ENCODE measurements around the gene POPDC3.

The POPDC3 gene

DNA sequence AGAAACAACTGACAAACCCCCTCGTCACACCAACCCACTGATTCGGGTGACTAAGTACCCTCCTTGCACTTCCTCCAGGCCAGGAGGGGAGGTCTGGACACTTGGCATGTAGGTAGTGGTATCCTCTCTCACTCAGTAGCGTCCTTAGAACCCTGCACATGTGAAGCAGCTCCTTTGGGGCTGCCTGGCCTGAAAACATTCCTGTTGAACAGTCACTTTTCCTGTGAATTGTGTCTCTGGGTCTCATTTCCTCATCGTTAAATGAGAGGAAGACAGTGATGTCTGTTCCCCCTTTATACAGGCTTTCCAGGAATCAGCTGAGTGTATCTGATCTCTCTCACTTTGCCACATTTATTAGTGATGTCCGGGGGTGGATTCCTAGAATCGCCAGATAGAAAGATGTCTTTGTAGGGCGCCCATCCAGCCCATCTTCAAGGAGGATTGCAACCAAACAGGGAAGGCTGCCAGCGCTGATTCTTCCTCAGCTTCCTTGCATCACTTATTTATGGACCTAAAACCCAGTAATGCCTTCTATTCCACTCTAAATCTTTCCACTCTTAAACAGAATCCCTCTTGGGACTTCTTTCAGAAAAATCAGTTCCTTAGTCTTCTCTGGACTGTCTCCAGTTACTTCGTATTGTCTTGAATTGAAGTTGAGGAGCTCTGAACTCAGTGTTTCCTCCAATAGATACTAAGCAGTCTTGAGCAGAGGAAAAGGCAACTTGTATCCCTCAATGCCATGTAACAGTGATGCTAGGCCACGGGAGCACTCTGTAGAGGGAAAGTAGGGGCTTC lies 9.4 kb upstream of the POPDC3 start:
- DNase-seq (ENCODE audit: extremely low read depth, low read depth) = no peak
- TF ChIP-seq, protein P1, sequence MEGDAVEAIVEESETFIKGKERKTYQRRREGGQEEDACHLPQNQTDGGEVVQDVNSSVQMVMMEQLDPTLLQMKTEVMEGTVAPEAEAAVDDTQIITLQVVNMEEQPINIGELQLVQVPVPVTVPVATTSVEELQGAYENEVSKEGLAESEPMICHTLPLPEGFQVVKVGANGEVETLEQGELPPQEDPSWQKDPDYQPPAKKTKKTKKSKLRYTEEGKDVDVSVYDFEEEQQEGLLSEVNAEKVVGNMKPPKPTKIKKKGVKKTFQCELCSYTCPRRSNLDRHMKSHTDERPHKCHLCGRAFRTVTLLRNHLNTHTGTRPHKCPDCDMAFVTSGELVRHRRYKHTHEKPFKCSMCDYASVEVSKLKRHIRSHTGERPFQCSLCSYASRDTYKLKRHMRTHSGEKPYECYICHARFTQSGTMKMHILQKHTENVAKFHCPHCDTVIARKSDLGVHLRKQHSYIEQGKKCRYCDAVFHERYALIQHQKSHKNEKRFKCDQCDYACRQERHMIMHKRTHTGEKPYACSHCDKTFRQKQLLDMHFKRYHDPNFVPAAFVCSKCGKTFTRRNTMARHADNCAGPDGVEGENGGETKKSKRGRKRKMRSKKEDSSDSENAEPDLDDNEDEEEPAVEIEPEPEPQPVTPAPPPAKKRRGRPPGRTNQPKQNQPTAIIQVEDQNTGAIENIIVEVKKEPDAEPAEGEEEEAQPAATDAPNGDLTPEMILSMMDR (IDR thresholded peaks at IDR 0.05; ENCODE audit: low read depth, low read length, missing control alignments) = no peak
- no peak overlapping the region for H3K4me3 ChIP-seq (replicated peaks; ENCODE audit: low read depth, low read length)

DNA sequence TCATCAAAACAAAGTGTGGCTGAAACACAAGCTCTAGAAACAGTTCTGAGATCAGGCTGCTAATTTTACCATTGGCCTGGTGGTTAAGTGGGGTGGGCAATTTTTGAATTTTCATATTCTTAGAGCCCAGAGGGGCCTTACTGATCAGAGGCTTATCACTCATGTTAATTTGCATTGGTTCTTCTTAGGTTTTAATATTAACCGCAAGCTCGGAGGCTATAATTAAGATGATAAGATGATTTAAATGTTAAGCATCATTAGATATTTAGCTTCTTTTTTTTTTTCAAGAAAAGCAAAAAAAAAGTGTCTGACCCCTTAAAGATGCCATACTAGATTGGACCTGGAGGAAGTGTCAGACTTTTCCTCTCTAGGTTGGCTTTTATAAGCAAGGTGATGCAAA lies 8.4 kb upstream of the POPDC3 start:
- H3K4me3 ChIP-seq (replicated peaks; ENCODE audit: low read depth, low read length) = no peak overlapping the region
- DNase-seq (ENCODE audit: extremely low read depth, low read depth) = no peak
- TF ChIP-seq, protein P1 (IDR thresholded peaks at IDR 0.05; ENCODE audit: low read depth, low read length, missing control alignments) = no peak

DNA sequence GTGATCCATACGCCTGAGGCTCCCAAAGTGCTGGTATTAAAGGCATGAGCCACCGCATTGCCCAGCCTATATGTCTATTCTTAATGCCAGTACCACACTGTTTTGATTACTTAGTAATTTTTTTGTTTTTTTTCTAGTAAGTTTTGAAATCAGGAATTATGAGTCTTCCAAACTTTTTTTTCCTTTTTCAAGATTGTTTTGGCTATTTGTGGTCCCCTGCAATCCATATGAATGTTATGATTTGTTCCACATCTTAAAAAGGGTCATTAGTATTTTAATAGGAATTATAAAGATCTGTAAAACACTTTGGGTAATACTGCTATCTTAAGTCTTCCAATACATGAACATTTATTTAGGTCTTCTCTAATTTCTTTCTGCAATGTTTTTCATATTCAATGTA lies 6.8 kb upstream of the POPDC3 start:
- H3K4me3 ChIP-seq (replicated peaks; ENCODE audit: low read depth, low read length) = no peak overlapping the region
- TF ChIP-seq, protein P1 (IDR thresholded peaks at IDR 0.05; ENCODE audit: low read depth, low read length, missing control alignments) = no peak
- DNase-seq (ENCODE audit: extremely low read depth, low read depth) = no peak

DNA sequence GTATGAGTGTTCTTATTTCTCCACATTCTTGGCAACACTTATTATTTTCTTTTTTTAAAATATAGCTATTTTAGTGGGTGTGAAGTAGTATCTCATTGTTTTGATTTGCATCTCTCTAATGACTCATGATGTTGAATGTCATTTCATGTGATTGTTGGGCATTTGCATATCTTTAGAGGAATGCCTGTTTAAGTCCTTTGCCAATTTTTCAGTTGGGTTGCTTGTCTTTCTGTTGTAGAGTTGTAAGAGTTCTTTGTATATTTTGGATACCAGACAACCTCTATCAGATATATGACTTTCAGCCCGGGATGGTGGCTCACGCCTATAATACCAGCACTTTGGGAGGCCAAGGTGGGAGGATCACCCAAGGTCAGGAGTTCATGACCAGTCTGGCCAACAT lies 5.1 kb upstream of the POPDC3 start:
- no peak overlapping the region for H3K4me3 ChIP-seq (replicated peaks; ENCODE audit: low read depth, low read length)
- no peak for DNase-seq (ENCODE audit: extremely low read depth, low read depth)
- TF ChIP-seq, protein P1 (IDR thresholded peaks at IDR 0.05; ENCODE audit: low read depth, low read length, missing control alignments) = no peak

DNA sequence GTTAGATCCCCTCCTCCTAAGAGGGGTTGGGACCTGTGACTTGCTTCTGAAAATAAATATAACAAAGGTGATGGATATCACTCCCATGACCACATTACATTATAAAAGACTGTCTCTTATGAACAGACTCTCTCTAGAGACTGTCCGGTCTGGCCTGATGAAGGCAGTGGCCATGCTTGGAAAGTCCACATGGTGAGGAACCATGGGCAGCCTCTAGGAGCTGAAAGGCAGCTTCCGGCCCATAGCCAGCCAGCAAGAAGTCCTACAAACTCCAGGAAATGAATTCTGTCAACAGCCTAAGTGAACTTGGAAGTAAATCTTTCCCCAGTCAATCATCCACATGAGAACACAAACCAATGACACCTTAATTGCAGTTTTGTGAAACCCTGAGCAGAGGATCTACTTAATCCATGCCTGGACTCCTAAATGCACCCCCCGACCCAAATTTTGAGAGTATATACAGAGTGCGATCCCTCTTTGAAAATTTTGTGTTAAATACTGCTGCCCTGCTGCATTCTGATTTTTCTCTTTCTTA lies 2.2 kb upstream of the POPDC3 start:
- no peak for DNase-seq (ENCODE audit: extremely low read depth, low read depth)
- no peak overlapping the region for H3K4me3 ChIP-seq (replicated peaks; ENCODE audit: low read depth, low read length)
- TF ChIP-seq, protein P1 (IDR thresholded peaks at IDR 0.05; ENCODE audit: low read depth, low read length, missing control alignments) = no peak

DNA sequence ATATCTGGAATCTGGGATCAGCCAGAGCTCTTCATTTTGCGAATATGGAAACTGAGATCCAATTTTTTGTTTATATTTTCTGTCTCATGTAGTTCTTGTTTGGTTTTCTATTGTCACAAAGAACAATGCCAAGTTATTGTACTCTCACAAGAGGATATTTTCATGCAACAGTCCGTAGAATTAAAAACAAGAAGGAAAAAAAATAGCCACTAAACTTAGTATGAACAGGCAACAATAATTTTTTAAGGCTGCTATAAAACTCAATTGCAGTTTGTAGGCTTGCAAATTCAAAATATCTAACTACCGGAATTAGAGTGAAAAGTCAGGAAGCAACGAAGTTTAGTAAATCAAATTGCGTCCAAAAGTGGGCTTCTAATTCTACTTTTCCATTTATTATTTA lies 1.2 kb downstream of the POPDC3 start:
- DNase-seq (ENCODE audit: extremely low read depth, low read depth) = no peak
- no peak overlapping the region for H3K4me3 ChIP-seq (replicated peaks; ENCODE audit: low read depth, low read length)
- TF ChIP-seq, protein P1 (IDR thresholded peaks at IDR 0.05; ENCODE audit: low read depth, low read length, missing control alignments) = no peak

Measured in HFF-Myc (cell line).